ENCODE data around the gene RBM19. TPM values are rescaled to one million over a fixed set of nuclear protein-coding genes. Genes with fewer than 3 reads are reported as not detected.
A peak's percentile ranks its signal among the peaks of the same experiment; 100 is the strongest.
"Not testable (repeated sequence)": the region's sequence is repeated elsewhere in the genome, so short reads cannot be mapped to it uniquely, and the experiment has no call there.

RBM19 gene
- 13.5 TPM for total RNA-seq

- peak; percentile 98 for ATAC-seq
Observed at GRCh38 chr12:113965951-113966797, at the start of gene RBM19. Gene RBM19 (minus strand): TSS chr12:113966325. CDS start chr12:113966227, 98 bp downstream.

GRCh38 chr12:114015851-114016250, 49.7 kb upstream of the RBM19 start:
- no peak for DNase-seq (ENCODE audit: low spot score)
- no peak for ATAC-seq

More at GRCh38 chr12:113965951-113966797, at the start of gene RBM19:
- peak; percentile 99 for DNase-seq (ENCODE audit: low spot score)

- DNase-seq (ENCODE audit: low spot score) (no peak), ATAC-seq (peak; percentile 72)
Observed at GRCh38 chr12:114013575-114014345, 47.6 kb upstream of the RBM19 start.

DNA sequence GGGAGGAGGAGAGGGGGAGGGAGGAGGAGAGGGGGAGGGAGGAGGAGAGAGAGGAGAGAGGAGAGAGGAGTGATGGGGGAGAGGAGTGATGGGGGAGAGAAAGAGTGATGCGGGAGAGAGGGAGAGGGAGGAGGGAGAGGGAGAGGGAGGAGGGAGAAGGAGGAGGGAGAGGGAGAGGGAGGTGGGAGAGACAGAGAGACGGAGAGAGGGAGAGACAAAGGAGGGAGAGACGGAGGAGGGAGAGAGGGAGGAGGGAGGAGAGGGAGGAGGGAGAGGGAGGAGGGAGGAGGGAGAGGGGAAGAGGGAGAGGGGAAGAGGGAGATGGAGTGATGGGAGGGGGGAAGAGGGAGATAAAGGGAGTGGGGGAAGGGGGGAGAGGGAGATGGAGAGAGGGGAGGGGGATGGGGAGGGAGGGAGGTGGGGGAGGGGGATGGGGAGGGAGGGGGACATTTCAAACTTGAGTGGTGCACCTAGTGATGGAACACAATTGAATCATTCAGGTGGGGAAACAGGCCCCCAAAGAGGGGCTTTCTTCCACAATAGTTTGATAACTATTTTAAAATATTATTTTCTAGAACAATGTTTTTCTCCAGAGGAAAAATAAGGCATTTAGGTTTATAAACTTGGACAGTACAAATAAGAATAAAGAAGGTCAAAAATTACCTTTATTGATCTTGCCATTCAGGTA, 46.8 kb upstream of the RBM19 start:
- DNase-seq (ENCODE audit: low spot score) (no peak), ATAC-seq (no peak)

DNA sequence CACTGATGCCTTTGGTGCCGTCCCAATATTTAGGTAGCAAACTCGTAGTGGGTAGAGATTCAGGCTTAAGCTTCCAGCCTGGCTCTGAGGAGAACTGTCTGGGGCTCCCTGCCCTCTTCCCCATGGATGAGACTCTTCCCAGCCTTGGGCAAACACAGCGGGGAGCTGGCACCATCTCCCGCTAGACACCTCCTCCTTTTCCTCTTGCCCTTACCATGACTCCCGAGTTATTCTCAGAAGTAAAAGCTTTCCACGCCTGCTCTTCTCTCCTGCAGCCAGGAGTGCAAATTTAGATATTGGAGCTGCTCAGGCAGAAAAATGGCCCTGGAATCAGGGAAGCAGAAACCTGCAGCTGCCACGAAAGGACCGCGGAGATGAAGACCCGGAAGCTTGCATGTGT, 45.6 kb upstream of the RBM19 start:
- no peak for DNase-seq (ENCODE audit: low spot score)
- no peak for ATAC-seq

DNA sequence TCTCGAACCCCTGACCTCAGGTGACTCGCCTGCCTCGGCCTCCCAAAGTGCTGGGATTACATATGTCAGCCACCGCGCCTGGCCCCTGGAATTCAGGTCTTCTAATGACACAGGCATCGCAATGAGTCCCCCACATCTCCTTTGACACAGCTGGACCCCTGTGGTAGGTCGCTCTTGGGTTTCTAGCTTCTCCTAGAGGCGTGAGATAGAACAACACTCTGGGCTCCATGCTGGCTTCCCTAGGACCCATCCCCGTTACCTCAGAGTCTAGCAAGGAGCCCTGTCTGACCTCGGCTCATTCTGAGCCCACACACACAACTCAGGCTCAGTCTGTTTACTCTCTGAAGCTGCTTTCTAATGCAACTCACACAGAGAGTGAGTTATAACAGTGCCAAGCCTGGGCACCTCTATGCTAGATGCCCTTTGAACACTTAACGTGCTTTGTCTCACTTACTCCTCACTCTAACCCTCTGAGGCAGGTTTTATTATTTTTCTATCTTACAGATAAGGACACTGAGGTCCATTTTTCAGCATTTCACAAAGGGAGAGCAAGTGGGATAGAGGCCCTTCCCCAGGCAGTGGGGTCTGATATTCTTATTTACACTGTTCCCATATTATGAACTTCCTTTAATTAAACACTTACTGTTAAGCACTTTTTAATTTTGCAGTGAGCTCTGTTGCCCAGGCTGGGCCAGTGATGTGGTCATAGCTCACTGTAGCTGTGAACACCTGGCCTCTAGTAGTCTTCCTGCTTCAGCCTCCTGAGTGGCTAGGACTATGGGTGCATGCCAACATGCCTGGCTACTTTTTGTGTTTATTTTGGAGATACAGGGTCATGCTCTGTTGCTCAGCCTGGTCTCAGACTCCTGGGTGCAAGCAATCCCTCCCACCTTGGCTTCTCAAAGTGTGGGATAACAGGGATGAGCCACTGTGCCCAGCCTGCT, 40.6 kb upstream of the RBM19 start:
- ATAC-seq: peak; percentile 75

GRCh38 chr12:114004402-114004801, 38.3 kb upstream of the RBM19 start:
- ATAC-seq (no peak), DNase-seq (ENCODE audit: low spot score) (no peak)

More for the DNA sequence above, 40.6 kb upstream of the RBM19 start:
- no peak for DNase-seq (ENCODE audit: low spot score)

GRCh38 chr12:114003286-114003685, 37.2 kb upstream of the RBM19 start:
- no peak for ATAC-seq
- DNase-seq (ENCODE audit: low spot score): no peak

DNA sequence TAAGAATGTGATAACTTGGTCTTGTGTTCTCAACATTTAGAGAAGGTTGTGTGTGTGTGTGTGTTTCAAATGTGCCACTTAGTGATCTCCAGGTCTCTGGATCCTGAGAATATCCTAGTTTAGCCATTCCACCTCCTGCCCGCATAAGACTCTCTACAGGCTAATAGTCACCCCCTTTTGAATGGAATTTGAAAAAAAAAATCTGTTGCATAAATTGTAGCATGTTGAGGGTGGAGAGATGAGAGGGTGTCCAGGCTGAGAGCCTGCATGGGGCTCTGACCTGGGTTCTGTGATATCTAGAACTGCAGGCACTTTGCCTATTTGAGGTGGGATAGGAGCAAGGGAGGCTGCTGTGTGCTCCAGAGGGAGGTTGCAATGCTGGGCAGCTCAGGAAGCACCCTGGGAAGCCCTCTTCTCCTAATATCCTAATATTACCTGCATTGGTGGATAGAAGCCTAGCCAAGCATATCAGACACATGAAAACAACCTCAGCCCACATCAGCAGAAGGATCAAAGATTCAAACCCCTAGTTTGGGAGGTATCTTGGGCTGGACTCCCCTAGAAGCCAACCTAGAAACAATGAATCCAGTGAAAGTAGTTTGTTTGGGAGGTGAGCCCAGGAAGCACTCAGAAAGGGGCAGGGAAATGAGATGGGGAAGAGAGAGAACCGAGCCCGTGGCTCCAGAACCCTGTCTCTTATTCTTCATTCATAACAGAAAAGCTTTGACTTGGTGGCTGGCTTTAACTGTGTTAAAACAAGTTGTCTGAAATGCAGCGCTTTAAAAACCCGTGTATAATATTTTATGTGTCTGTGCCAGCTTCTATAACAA, 35.6 kb upstream of the RBM19 start:
- no peak for ATAC-seq
- no peak for DNase-seq (ENCODE audit: low spot score)

DNA sequence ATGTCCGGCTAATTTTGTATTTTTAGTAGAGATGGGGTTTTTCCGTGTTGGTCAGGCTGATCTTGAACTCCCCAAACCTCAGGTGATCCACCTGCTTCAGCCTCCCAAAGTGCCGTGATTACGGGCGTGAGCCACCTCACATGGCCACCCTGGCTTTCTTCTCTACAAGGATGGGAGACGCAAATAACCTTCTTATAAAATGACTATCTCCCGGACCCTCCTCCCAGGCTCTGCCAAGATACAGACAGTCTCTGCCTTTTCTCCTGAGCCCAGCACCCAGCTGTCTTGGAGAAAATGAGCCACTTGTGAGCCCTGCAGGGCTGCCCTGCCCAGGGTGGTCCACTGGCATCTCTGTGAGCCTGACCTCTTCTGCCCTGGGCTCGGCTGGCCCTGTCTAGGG, 34.7 kb upstream of the RBM19 start:
- no peak for DNase-seq (ENCODE audit: low spot score)
- ATAC-seq: no peak

DNA sequence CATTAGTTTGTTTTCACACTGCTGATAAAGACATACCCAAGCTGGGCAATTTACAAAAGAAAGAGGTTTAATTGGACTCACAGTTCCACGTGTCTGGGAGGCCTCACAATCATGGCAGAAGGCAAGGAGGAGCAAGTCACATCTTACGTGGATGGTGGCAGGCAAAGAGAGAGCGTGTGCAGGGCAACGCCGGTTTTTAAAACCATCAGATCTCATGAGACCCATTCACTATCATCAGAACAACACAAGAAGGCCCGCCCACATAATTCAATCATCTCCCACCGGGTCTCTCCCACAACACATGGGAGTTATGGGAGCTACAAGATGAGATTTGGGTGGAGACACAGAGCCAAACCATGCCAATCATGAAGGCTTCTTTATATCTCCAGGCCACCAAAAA, 34.1 kb upstream of the RBM19 start:
- ATAC-seq; DNase-seq (ENCODE audit: low spot score): not testable (repeated sequence)

- no peak for DNase-seq (ENCODE audit: low spot score)
- ATAC-seq: no peak
Observed at GRCh38 chr12:113997365-113997764, 31.2 kb upstream of the RBM19 start.

GRCh38 chr12:113996026-113996425, 29.9 kb upstream of the RBM19 start:
- ATAC-seq: no peak

DNA sequence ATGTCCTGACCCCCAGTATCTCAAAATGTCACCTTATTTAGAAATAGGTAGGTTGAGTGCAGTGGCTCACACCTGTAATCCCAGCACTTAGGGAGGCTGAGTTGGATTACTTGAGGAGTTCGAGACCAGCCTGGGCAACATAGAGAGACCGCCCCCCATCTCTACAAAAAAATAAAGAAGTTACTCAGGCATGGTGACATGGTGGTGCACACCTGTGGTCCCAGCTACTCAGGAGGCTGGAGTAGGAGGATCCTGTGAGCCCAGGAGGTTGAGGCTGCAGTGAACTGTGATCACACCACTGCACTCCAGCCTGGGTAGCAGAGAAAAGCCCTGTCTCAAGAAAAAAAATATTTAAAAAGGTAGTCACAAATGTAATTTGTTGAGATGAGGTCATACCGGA, 27.9 kb upstream of the RBM19 start:
- ATAC-seq (no peak), DNase-seq (ENCODE audit: low spot score) (no peak)

More at GRCh38 chr12:113996026-113996425, 29.9 kb upstream of the RBM19 start:
- DNase-seq (ENCODE audit: low spot score): no peak

DNA sequence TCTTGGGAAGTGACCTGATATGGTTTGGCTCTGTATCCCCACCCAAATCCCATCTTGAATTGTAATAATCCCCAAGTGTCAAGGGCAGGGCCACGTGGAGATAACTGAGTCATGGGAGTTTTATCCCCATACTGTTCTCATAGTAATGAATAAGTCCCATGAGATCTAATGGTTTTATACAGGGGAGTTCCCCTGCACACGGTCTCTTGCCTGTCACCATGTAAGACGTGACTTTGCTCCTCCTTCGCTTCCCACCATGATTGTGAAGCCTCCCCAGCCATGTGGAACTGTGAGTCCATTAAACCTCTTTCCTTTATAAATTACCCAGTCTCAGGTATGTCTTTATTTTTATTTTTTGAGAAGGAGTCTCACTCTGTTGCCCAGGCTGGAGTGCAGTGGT, 26.6 kb upstream of the RBM19 start:
- DNase-seq (ENCODE audit: low spot score); ATAC-seq: not testable (repeated sequence)

DNA sequence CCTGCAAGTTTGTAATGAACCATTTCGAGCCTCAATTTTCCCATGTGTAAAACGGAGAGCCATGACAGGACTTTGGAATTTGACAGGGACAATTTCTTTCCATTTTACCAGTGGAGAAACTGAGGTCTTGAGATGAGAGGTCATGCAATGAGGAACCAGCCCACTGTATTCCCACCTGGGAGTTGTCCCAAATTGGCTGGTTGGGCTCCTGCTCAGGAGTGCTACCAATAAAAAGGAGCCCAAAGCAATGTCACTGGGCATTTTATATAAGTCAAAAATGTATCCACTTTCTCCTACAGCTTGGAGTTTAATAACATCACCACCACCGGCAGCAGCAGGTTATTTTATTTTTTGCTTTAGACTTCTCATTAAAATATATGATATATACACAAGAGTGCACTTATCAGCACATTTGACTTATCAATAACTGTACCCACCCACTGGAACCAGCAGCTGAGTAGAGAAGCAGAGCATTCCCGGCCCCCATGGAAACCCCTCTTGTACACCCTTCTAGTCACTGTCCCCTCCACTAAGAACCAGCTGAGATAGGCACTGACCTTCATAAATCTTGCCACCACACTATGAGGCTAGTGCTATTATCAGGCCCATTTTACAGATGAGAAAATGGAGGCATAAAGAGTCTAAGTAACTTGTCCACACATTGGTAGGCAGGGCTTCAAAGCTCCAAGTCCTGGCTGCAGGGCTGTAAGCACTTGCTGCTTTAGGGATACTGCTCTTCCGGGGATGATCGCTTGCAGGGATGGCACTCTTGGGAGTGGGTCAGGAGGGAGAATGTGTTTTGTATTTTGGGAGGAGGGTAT, 25.3 kb upstream of the RBM19 start:
- DNase-seq (ENCODE audit: low spot score) (no peak), ATAC-seq (no peak)

DNA sequence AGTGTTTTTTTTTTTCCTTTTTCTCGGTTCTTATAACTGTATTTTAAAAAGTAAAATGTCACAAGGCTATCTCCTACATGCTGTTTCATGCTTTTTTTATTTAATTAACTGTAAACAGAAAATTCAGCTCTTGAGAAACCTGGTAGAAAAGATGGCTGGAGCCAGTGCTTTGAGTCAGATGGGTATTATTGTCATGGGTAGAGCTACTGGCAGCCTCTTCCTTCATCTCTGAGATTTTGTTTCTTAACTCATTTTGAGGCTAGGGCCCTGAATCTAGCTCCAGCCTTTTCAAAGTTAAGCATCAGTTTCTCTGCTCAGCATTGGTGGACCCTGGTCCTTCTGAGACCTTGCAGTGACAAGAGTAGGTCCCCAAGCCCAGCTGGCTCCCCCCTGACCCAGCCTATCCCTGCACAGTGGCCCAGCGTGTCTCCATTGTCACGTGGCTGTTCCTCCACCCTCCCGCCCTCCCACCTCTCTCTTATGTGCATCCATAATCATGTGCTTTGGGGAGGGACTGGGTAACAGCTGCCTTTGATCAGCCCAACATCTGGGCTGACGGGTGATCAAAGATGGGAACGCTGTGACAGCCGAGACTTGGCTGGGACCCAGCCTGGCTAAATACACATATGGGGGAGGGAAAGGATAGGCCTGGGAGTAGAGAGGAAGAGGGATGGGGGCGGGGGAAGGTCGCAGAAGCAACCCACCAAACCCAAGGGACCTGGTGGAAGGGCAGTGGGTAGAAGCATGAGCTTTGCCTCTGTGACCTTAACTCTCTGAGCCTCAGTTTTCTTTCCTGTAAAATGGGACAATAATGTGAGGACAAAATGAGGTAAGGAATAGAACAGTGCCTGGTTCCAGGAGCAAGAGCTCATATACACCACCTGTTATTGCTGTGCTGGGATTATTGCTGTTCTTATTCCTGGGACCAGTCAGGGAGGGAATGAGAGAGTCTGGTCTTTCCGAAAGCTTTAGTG, 24.4 kb upstream of the RBM19 start:
- DNase-seq (ENCODE audit: low spot score): no peak
- no peak for ATAC-seq

Data from left lobe of liver (tissue), 2 donors.